ENCODE measurements around the gene CACNA2D3.

CACNA2D3 gene

GRCh38 chr3:54171951-54172350, 49.6 kb downstream of the CACNA2D3 start:
- ATAC-seq, result no peak

GRCh38 chr3:54173371-54173770, 51.0 kb downstream of the CACNA2D3 start:
- no peak for ATAC-seq

- ATAC-seq, result no peak
Observed at GRCh38 chr3:54176106-54176505, 53.8 kb downstream of the CACNA2D3 start.

GRCh38 chr3:54177816-54178215, 55.5 kb downstream of the CACNA2D3 start:
- ATAC-seq, result no peak

- no peak for ATAC-seq
Observed at GRCh38 chr3:54178376-54178775, 56.0 kb downstream of the CACNA2D3 start.

- no peak for ATAC-seq
Observed at GRCh38 chr3:54180921-54181320, 58.6 kb downstream of the CACNA2D3 start.

GRCh38 chr3:54182242-54182641, 59.9 kb downstream of the CACNA2D3 start:
- ATAC-seq, result no peak

- ATAC-seq, result no peak
Observed at GRCh38 chr3:54185740-54186139, 63.4 kb downstream of the CACNA2D3 start.

GRCh38 chr3:54188176-54188791, 65.9 kb downstream of the CACNA2D3 start:
- no peak for ATAC-seq

- no peak for ATAC-seq
Observed at GRCh38 chr3:54191220-54191619, 68.9 kb downstream of the CACNA2D3 start.

GRCh38 chr3:54192026-54192425, 69.7 kb downstream of the CACNA2D3 start:
- no peak for ATAC-seq

GRCh38 chr3:54193093-54193492, 70.7 kb downstream of the CACNA2D3 start:
- ATAC-seq, result no peak

GRCh38 chr3:54196360-54196991, 74.1 kb downstream of the CACNA2D3 start:
- ATAC-seq, result no peak

GRCh38 chr3:54197509-54197908, 75.2 kb downstream of the CACNA2D3 start:
- no peak for ATAC-seq

GRCh38 chr3:54198556-54198955, 76.2 kb downstream of the CACNA2D3 start:
- ATAC-seq, result no peak

GRCh38 chr3:54202054-54202453, 79.7 kb downstream of the CACNA2D3 start:
- ATAC-seq, result no peak

GRCh38 chr3:54202651-54203248, 80.4 kb downstream of the CACNA2D3 start:
- ATAC-seq, result no peak

- no peak for ATAC-seq
Observed at GRCh38 chr3:54206874-54207273, 84.5 kb downstream of the CACNA2D3 start.

- no peak for ATAC-seq
Observed at GRCh38 chr3:54211097-54211496, 88.7 kb downstream of the CACNA2D3 start.

GRCh38 chr3:54212723-54213122, 90.4 kb downstream of the CACNA2D3 start:
- ATAC-seq, result no peak

- no peak for ATAC-seq
Observed at GRCh38 chr3:54213907-54214306, 91.6 kb downstream of the CACNA2D3 start.

- no peak for ATAC-seq
Observed at GRCh38 chr3:54214845-54215244, 92.5 kb downstream of the CACNA2D3 start.

GRCh38 chr3:54215521-54215920, 93.2 kb downstream of the CACNA2D3 start:
- ATAC-seq, result no peak

GRCh38 chr3:54217828-54218227, 95.5 kb downstream of the CACNA2D3 start:
- ATAC-seq, result no peak
